ENCODE results near the gene ECD. TPM values are rescaled to one million over a fixed set of nuclear protein-coding genes. Genes with fewer than 3 reads are reported as not detected.

The ECD gene
- total RNA-seq, 4 donors from 2014 or later = 17.4 to 25.3 (median 24.0) TPM

GRCh38 chr10:73096449-73097304 lies 71.1 kb downstream of the ECD start, which contains the start of gene P4HA1:
Gene P4HA1, minus strand, starts transcription at chr10:73096866. Its CDS starts 21,983 bp downstream, at chr10:73074883.
- TF ChIP-seq CTCF (IDR thresholded peaks at IDR 0.05) (peak; percentile 57 to 77 (median 70)), POLR2A (IDR thresholded peaks at IDR 0.05) (peak in 3 of 4 donors; percentile 32 to 95 (median 90))
- Histone ChIP-seq H3K9me3 (no peaks in the 10 kb centered on the region), H3K36me3 (peaks cover 0 to 9% (median 0%) of the 10 kb centered on the region in 3 donors), H3K27ac (peak within 1 kb of the TSS; percentile 92 to 96 (median 95)), H3K4me3 (peak within 1 kb of the TSS; percentile 66 to 93 (median 87)), H3K4me1 (peaks cover 0 to 33% (median 14%) of the 10 kb centered on the region in 3 donors), H3K27me3 (no peaks in the 10 kb centered on the region)
- DNase-seq = peak; percentile 90
- intact Hi-C loops (cut with DNase I) = no loop called here
- 0 to 1% methylated on average over 20 to 26 of the region's 75 CpGs for WGBS, 2 donors

GRCh38 chr10:73096041-73096448 lies 71.8 kb downstream of the ECD start:
- intact Hi-C loops (cut with DNase I) = no loop called here
- H3K27ac ChIP-seq = peak overlapping the region; percentile 92 to 96 (median 95)
- peaks cover 0 to 9% (median 0%) of the 10 kb centered on the region in 3 donors for H3K36me3 ChIP-seq
- TF ChIP-seq POLR2A (IDR thresholded peaks at IDR 0.05) = peak in 2 of 4 donors; percentile 40 to 41
- TF ChIP-seq CTCF (IDR thresholded peaks at IDR 0.05) = no peak
- no peaks in the 10 kb centered on the region for H3K27me3 ChIP-seq
- H3K4me1 ChIP-seq = peaks cover 0 to 33% (median 14%) of the 10 kb centered on the region in 3 donors
- no peaks in the 10 kb centered on the region for H3K9me3 ChIP-seq
- peak; percentile 8 for DNase-seq
- 1% methylated on average over 12 to 20 of the region's 29 CpGs for WGBS, 2 donors
- peak overlapping the region; percentile 66 to 93 (median 87) for H3K4me3 ChIP-seq

GRCh38 chr10:73095481-73096021 lies 72.3 kb downstream of the ECD start:
- peak overlapping the region; percentile 92 to 96 (median 95) for H3K27ac ChIP-seq
- no peaks in the 10 kb centered on the region for H3K9me3 ChIP-seq
- H3K36me3 ChIP-seq = peaks cover 0 to 6% (median 0%) of the 10 kb centered on the region in 3 donors
- TF ChIP-seq POLR2A (IDR thresholded peaks at IDR 0.05) = no peak
- TF ChIP-seq CTCF (IDR thresholded peaks at IDR 0.05) = no peak
- H3K27me3 ChIP-seq = no peaks in the 10 kb centered on the region
- H3K4me1 ChIP-seq = peaks cover 0 to 33% (median 14%) of the 10 kb centered on the region in 3 donors
- intact Hi-C loops (cut with DNase I) = no loop called here
- H3K4me3 ChIP-seq = peak overlapping the region; percentile 66 to 93 (median 87)
- no peak for DNase-seq
- 1% methylated on average over 14 of the region's 14 CpGs for WGBS, 2 donors

DNA sequence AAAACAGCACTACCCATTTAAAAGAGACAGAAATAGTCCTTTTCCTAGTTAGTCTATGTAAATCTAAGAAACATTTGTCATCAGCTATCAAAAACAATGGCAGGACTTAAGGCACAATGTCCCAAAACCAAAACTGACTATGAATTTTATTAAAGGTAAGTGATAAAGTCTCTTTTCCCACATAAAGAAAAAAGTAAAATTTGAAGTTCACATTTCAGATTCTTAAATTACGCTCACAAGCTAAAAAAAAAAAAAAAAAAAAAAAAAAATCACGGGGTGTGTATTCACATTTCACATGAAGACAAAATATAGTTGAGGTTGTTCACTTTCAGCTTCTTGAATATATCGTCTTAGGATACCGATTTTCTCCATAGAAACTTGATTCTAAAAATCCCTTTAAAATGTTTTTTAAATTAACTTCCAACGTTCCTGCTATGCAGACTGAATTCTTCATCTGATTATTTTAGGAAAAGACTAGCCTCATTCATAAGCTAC lies 72.8 kb downstream of the ECD start:
- 2 to 5% methylated on average over 5 of the region's 5 CpGs for whole genome bisulfite sequencing, 2 donors
- DNase-seq = no peak
- peaks cover 0 to 33% (median 14%) of the 10 kb centered on the region in 3 donors for H3K4me1 ChIP-seq
- H3K36me3 ChIP-seq = peaks cover 0 to under 1% (median 0%) of the 10 kb centered on the region in 3 donors
- TF ChIP-seq POLR2A (IDR thresholded peaks at IDR 0.05) (no peak), CTCF (IDR thresholded peaks at IDR 0.05) (no peak)
- H3K9me3 ChIP-seq = no peaks in the 10 kb centered on the region
- peak overlapping the region in 3 of 4 donors; percentile 92 to 96 (median 95) for H3K27ac ChIP-seq
- no peaks in the 10 kb centered on the region for H3K27me3 ChIP-seq
- peak overlapping the region; percentile 66 to 93 (median 87) for H3K4me3 ChIP-seq
- intact Hi-C loops (cut with DNase I) = no loop called here
